HepG2 (cell line): Measurements from ENCODE around the gene TEDC1. TPM values are rescaled to one million over a fixed set of nuclear protein-coding genes. Genes with fewer than 3 reads are reported as not detected.

Source experiments
- E2F5 ChIP-seq: sonication (generic); formaldehyde crosslinking; conservative IDR thresholded peaks from 2 replicates; pipeline ENCODE4 v1.4.0; 2020; ENCODE audit warnings: missing genetic modification reagents
- ETS1 ChIP-seq: sonication (generic); formaldehyde crosslinking; IDR thresholded peaks from 2 replicates; pipeline ENCODE4 v1.4.0; 2020; ENCODE audit warnings: missing genetic modification reagents
- MTERF4 ChIP-seq: sonication (generic); formaldehyde crosslinking; IDR thresholded peaks from 2 replicates; pipeline ENCODE4 v1.8.0; 2023; ENCODE audit warnings: mild to moderate bottlenecking, missing genetic modification reagents
- NR2C2 ChIP-seq: sonication (generic); formaldehyde crosslinking; IDR thresholded peaks from 2 replicates; pipeline ENCODE4 v1.4.0; 2020; ENCODE audit warnings: missing genetic modification reagents, mild to moderate bottlenecking, moderate library complexity, borderline replicate concordance
- NR2F6 ChIP-seq, 2 experiments: IDR thresholded peaks; 2 replicates each; pipeline ENCODE4 v1.6.1; 2016; ENCODE audit warnings: antibody characterized with exemption in 1 of 2, mild to moderate bottlenecking in 1 of 2
- SALL1 ChIP-seq: sonication (generic); formaldehyde crosslinking; IDR thresholded peaks from 2 replicates; pipeline ENCODE4 v1.8.0; 2022; ENCODE audit warnings: mild to moderate bottlenecking, missing genetic modification reagents
- SMYD3 ChIP-seq: sonication (generic); formaldehyde crosslinking; IDR thresholded peaks from 2 replicates; pipeline ENCODE4 v1.8.1; 2023; ENCODE audit warnings: mild to moderate bottlenecking, missing genetic modification reagents
- TMF1 ChIP-seq: sonication (generic); formaldehyde crosslinking; IDR thresholded peaks from 2 replicates; pipeline ENCODE4 v1.8.1; 2022; ENCODE audit warnings: low read depth, missing genetic modification reagents
- ZBTB21 ChIP-seq: sonication (generic); formaldehyde crosslinking; IDR thresholded peaks from 2 replicates; pipeline ENCODE4 v1.4.0; 2020; ENCODE audit warnings: missing genetic modification reagents
- ZMYM3 ChIP-seq: sonication (generic); formaldehyde crosslinking; IDR thresholded peaks from 2 replicates; pipeline ENCODE4 v1.5.1; 2020; ENCODE audit warnings: mild to moderate bottlenecking, missing genetic modification reagents
- ZNF101 ChIP-seq: sonication (generic); formaldehyde crosslinking; IDR thresholded peaks from 2 replicates; pipeline ENCODE4 v1.4.0; 2020; ENCODE audit warnings: mild to moderate bottlenecking, low read depth, missing genetic modification reagents, borderline replicate concordance
- ZNF282 ChIP-seq: fragments of 450-650 bp; IDR thresholded peaks from 2 replicates; pipeline ENCODE4 v1.6.1; 2018; ENCODE audit not compliant: partially characterized antibody
- ZNF362 ChIP-seq: sonication (generic); formaldehyde crosslinking; IDR thresholded peaks from 2 replicates; pipeline ENCODE4 v1.4.0; 2020; ENCODE audit warnings: missing genetic modification reagents, mild to moderate bottlenecking, borderline replicate concordance
- ZNF691 ChIP-seq: sonication (generic); formaldehyde crosslinking; IDR thresholded peaks from 2 replicates; pipeline ENCODE4 v1.4.0; 2020; ENCODE audit warnings: missing genetic modification reagents, low read depth, mild to moderate bottlenecking, borderline replicate concordance
- ZNF709 ChIP-seq: sonication (generic); formaldehyde crosslinking; IDR thresholded peaks from 2 replicates; pipeline ENCODE4 v1.5.0; 2020; ENCODE audit warnings: mild to moderate bottlenecking, missing genetic modification reagents
- ZNF761 ChIP-seq: sonication (generic); formaldehyde crosslinking; conservative IDR thresholded peaks from 2 replicates; pipeline ENCODE4 v1.4.0; 2020; ENCODE audit warnings: mild to moderate bottlenecking, missing genetic modification reagents
- ZNF878 ChIP-seq: sonication (generic); formaldehyde crosslinking; IDR thresholded peaks from 2 replicates; pipeline ENCODE4 v1.8.1; 2023; ENCODE audit warnings: mild to moderate bottlenecking, missing genetic modification reagents, moderate library complexity
- ZSCAN22 ChIP-seq: sonication (generic); formaldehyde crosslinking; IDR thresholded peaks from 2 replicates; pipeline ENCODE4 v1.4.0; 2020; ENCODE audit warnings: mild to moderate bottlenecking, missing genetic modification reagents
- polyA plus RNA-seq, 8 experiments: library from polyadenylated mRNA; depleted of rRNA in 3 of 8; stranded (reverse) in 7 of 8; unstranded in 1 of 8; fragments of >200 nt; fragmentation: Illumina TruSeq in 4 of 8; extraction: Trizol in 4 of 8; gene quantifications; 2 replicates each; pipeline versions ENCODE4 v1.2.1 to v1.2.3, GENCODE V29; 2011 to 2016; ENCODE audit warnings: low read depth in 4 of 8, missing spikeins in 1 of 8, mixed read lengths in 1 of 8; ENCODE audit not compliant: insufficient read depth in 1 of 8
- total RNA-seq, 5 experiments: library from RNA; depleted of rRNA; stranded (reverse); fragments of >200 nt; fragmentation: Illumina TruSeq; extraction: Trizol; gene quantifications; 2 replicates each; pipeline ENCODE4 v1.2.3, GENCODE V29; 2016; ENCODE audit warnings: low read depth in 1 of 5

The TEDC1 gene
- total and polyA plus RNA-seq, 2 of the 13 experiments (the other 11 are each of a cell fraction or from before 2014, with no cell fraction given): 5.7 to 27.4 TPM

GRCh38 chr14:105485739-105486162 is 5.3 kb upstream of the TEDC1 start (continued):
- no peak for TF ChIP-seq ZBTB21 (CRISPR knock-in tag)
- no peak for TF ChIP-seq ZMYM3 (CRISPR knock-in tag)
- TF ChIP-seq ZSCAN22 (CRISPR knock-in tag): no peak
- TF ChIP-seq ZNF878: no peak
- no peak for TF ChIP-seq ZNF282
- TF ChIP-seq SMYD3 (CRISPR knock-in tag): no peak
- TF ChIP-seq ZNF101 (CRISPR knock-in tag): no peak
- 0 out of 2 replicates have a peak, but pooled peaks have one; percentile 60 for TF ChIP-seq ZNF691 (CRISPR knock-in tag)
- TF ChIP-seq ZNF362 (CRISPR knock-in tag): no peak
- TF ChIP-seq ZNF761 (CRISPR knock-in tag): no peak
- no peak for TF ChIP-seq NR2C2
- TF ChIP-seq ZNF709 (CRISPR knock-in tag): no peak
- TF ChIP-seq SALL1 (CRISPR knock-in tag): peak; percentile 51; the same call in 1 of the 2 replicates
- no peak; the same call in 1 of the 2 replicates for TF ChIP-seq MTERF4 (CRISPR knock-in tag)
- TF ChIP-seq NR2F6 (IDR thresholded peaks at IDR 0.05): no peak
- peak; percentile 28; the same call in 1 of the 2 replicates for TF ChIP-seq NR2F6 (CRISPR knock-in tag; IDR thresholded peaks at IDR 0.05)
- TF ChIP-seq ETS1 (CRISPR knock-in tag): no peak
- no peak for TF ChIP-seq E2F5 (CRISPR knock-in tag)
- no peak for TF ChIP-seq TMF1 (CRISPR knock-in tag)
